ENCODE measurements around the gene MRPS25.
A peak's percentile ranks its signal among the peaks of the same experiment; 100 is the strongest.

The MRPS25 gene

DNA sequence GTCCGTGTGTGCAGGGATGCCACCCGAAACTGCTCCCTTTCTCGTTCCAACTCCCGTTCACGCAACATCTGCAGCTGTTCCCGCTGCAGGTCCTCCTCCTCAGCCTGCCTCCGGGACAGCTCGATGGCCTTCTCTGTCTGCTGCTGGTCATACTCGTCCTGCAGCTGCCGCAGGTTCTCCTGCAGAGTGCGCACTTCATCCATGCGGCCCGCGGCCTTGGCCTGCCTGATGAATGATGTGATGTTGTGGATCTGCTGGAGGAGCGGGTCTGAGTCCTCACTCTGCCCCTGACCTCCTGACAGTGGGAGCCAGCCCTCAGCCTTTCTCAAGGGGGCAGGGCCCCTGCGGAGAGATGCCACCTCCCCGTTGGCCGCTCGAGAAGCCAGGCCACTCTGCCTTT, 9.4 kb upstream of the MRPS25 start:
- Histone ChIP-seq H3K9me3 (no peaks in the 10 kb centered on the region), H3K36me3 (peaks cover 6% of the 10 kb centered on the region), H3K4me1 (no peaks in the 10 kb centered on the region), H3K4me3 (ENCODE audit: low read depth, low read length) (no peak overlapping the region), H3K27me3 (no peaks in the 10 kb centered on the region)
- TF ChIP-seq, protein P1, sequence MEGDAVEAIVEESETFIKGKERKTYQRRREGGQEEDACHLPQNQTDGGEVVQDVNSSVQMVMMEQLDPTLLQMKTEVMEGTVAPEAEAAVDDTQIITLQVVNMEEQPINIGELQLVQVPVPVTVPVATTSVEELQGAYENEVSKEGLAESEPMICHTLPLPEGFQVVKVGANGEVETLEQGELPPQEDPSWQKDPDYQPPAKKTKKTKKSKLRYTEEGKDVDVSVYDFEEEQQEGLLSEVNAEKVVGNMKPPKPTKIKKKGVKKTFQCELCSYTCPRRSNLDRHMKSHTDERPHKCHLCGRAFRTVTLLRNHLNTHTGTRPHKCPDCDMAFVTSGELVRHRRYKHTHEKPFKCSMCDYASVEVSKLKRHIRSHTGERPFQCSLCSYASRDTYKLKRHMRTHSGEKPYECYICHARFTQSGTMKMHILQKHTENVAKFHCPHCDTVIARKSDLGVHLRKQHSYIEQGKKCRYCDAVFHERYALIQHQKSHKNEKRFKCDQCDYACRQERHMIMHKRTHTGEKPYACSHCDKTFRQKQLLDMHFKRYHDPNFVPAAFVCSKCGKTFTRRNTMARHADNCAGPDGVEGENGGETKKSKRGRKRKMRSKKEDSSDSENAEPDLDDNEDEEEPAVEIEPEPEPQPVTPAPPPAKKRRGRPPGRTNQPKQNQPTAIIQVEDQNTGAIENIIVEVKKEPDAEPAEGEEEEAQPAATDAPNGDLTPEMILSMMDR (IDR thresholded peaks at IDR 0.05; ENCODE audit: low read depth, low read length) = no peak
- DNase-seq = no peak

DNA sequence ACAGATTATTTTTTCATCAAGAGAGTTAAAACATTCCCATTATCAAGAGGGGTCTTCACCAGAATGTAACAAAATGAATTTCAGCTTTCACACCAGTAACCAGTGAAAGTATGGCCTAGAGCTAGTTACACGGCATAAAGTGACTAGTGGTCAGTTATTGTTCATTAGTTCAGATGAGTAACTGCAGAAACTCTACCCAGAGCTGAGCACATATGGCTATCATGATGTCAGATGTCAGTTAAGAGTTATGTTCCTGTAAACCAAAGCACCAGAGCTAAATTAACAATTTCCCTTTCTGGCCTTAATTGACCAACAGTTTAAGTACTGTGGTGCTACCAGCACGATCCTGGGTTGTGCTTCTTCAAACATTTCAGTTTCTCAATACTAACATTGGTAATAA, 6.6 kb upstream of the MRPS25 start:
- no peak overlapping the region for H3K4me3 ChIP-seq (ENCODE audit: low read depth, low read length)
- TF ChIP-seq, protein P1 (IDR thresholded peaks at IDR 0.05; ENCODE audit: low read depth, low read length) = no peak
- no peak for DNase-seq
- H3K36me3 ChIP-seq = peaks cover 4% of the 10 kb centered on the region
- no peaks in the 10 kb centered on the region for H3K4me1 ChIP-seq
- no peaks in the 10 kb centered on the region for H3K27me3 ChIP-seq
- H3K9me3 ChIP-seq = no peaks in the 10 kb centered on the region

DNA sequence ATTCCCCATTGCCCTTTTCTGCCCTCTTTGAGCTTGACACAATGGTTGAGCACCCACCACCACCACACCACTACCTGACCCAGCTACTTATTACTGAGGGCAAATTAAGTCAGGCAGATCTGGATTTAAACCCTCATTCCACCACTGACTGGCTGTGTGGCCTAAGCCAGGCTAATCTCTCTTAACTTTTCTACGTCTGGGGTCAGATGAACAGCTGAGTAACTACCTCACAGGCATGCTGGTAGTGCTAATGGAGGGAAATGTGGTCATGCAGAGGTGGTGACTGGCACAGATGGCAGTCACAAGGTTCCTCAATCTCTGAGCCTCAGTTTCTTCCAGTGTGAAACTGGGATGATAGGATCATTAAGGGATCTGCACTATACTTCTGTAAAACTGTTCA, 4.3 kb upstream of the MRPS25 start:
- TF ChIP-seq, protein P1 (IDR thresholded peaks at IDR 0.05; ENCODE audit: low read depth, low read length) = no peak
- Histone ChIP-seq H3K9me3 (no peaks in the 10 kb centered on the region), H3K36me3 (no peaks in the 10 kb centered on the region; the same call in none of the 2 replicates), H3K4me1 (no peaks in the 10 kb centered on the region), H3K27me3 (no peaks in the 10 kb centered on the region), H3K4me3 (ENCODE audit: low read depth, low read length) (no peak overlapping the region)
- DNase-seq = no peak

DNA sequence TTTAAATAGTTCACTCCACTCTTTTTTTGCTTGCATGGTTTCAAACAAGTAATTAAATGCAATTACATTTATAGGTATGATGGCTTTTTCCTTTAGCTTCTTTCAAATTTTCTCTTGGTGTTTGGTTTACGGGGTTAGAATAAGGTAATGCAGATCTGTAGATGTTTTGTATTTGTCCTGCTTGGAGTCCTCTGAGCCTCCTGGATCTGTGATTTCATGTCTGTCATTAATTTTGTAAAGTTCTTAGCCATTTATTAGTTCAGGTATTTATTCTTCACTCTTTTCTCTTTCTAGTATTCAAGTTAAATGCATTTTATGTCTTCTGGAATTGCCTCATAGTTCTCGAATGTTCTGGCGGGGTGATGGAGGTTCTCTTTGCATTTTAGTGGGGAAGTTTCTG, 1.4 kb upstream of the MRPS25 start:
- DNase-seq = no peak
- Histone ChIP-seq H3K9me3 (no peaks in the 10 kb centered on the region), H3K27me3 (no peaks in the 10 kb centered on the region), H3K4me3 (ENCODE audit: low read depth, low read length) (no peak overlapping the region), H3K4me1 (no peaks in the 10 kb centered on the region), H3K36me3 (no peaks in the 10 kb centered on the region; the same call in 1 of the 2 replicates)
- TF ChIP-seq, protein P1 (IDR thresholded peaks at IDR 0.05; ENCODE audit: low read depth, low read length) = no peak

DNA sequence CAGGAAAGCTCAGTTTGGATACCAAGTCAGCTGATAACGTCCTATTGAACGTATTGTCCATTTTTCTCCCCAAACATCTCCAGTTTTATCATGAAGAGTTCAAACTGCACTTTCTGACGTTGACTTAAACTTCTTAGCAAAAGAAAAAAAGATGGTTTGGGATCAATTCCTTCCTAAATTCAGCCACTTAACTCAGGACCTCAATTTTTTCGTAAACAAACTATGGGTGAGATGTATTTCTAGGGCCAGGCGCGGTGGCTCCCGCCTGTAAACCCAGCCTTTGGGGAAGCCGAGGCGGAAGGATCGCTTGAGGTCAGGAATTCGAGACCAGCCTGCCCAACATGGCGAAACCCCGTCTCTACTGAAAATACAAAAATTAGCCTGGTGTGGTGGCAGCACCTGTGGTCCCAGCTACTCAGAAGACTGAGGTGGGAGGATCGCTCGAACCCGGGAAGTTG, 464 bp upstream of the MRPS25 start:
- Histone ChIP-seq H3K4me3 (ENCODE audit: low read depth, low read length) (peak overlapping the region; percentile 84), H3K4me1 (no peaks in the 10 kb centered on the region), H3K27me3 (no peaks in the 10 kb centered on the region), H3K36me3 (no peaks in the 10 kb centered on the region; the same call in 1 of the 2 replicates), H3K9me3 (no peaks in the 10 kb centered on the region)
- TF ChIP-seq, protein P1 (IDR thresholded peaks at IDR 0.05; ENCODE audit: low read depth, low read length) = no peak
- DNase-seq = no peak

DNA sequence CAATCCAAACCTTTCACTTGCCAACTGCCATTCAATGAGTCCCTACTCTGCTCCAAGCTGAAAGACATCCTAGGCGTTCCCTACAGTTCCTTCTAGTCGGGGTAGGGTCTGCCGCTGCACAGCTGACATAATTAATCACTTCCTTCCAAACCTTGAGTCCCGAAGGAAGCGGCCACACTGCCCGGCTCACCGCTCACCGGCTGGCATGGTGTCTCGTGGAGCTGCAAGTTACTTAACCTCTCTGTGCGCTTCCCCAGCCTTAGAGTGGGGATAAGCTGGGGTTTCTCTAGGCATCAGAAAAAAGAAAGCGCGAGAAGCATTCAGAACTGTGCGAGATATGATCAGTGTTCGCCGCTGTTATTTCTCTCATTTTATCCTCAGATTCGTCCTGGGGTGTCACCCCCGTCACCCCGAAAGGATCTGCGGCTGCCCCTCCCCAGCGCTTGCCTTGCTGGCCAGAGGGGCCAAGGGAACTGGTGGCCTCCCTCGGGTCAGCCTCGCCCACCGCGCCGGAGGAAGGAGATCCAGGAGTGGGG, 748 bp downstream of the MRPS25 start:
- no peak for DNase-seq
- Histone ChIP-seq H3K36me3 (no peaks in the 10 kb centered on the region; the same call in 1 of the 2 replicates), H3K27me3 (no peaks in the 10 kb centered on the region), H3K9me3 (no peaks in the 10 kb centered on the region), H3K4me3 (ENCODE audit: low read depth, low read length) (peak overlapping the region; percentile 84), H3K4me1 (no peaks in the 10 kb centered on the region)
- TF ChIP-seq, protein P1 (IDR thresholded peaks at IDR 0.05; ENCODE audit: low read depth, low read length) = no peak
